Measurements from ENCODE around the gene NPAS2.
A peak's percentile ranks its signal among the peaks of the same experiment; 100 is the strongest.

NPAS2 gene

GRCh38 chr2:100818003-100818605 lies 1.8 kb upstream of the NPAS2 start:
- no peak for TF ChIP-seq JUND (IDR thresholded peaks at IDR 0.05; ENCODE audit: low read depth)
- in situ Hi-C loops (cut with HindIII; ENCODE audit: low pct_unique_long_range_greater_than_20kb, low sequenced_read_pairs), result no loop called here
- DNase-seq (ENCODE audit: low read depth in 1 of 2, low spot score in 1 of 2), result no peak

- in situ Hi-C loops (cut with HindIII; ENCODE audit: low pct_unique_long_range_greater_than_20kb, low sequenced_read_pairs), result no loop called here
- TF ChIP-seq JUND (IDR thresholded peaks at IDR 0.05; ENCODE audit: low read depth), result no peak
- peak; percentile 41 to 54 for DNase-seq (ENCODE audit: low read depth in 1 of 2, low spot score in 1 of 2)
These were observed 1.2 kb upstream of the NPAS2 start for GRCh38 chr2:100818606-100819369.

- no peak for DNase-seq (ENCODE audit: low read depth in 1 of 2, low spot score in 1 of 2)
- in situ Hi-C loops (cut with HindIII; ENCODE audit: low pct_unique_long_range_greater_than_20kb, low sequenced_read_pairs), result no loop called here
- no peak for TF ChIP-seq JUND (IDR thresholded peaks at IDR 0.05; ENCODE audit: low read depth)
These were observed 259 bp downstream of the NPAS2 start for GRCh38 chr2:100820273-100820522.

GRCh38 chr2:100820523-100821254 lies 750 bp downstream of the NPAS2 start:
- no peak for DNase-seq (ENCODE audit: low read depth in 1 of 2, low spot score in 1 of 2)
- no peak for TF ChIP-seq JUND (IDR thresholded peaks at IDR 0.05; ENCODE audit: low read depth)
- in situ Hi-C loops (cut with HindIII; ENCODE audit: low pct_unique_long_range_greater_than_20kb, low sequenced_read_pairs), result no loop called here

- TF ChIP-seq JUND (IDR thresholded peaks at IDR 0.05; ENCODE audit: low read depth), result no peak
- in situ Hi-C loops (cut with HindIII; ENCODE audit: low pct_unique_long_range_greater_than_20kb, low sequenced_read_pairs), result no loop called here
These were observed 1.4 kb downstream of the NPAS2 start for GRCh38 chr2:100821255-100821910.

GRCh38 chr2:100821911-100822265 lies 1.9 kb downstream of the NPAS2 start:
- DNase-seq (ENCODE audit: low read depth in 1 of 2, low spot score in 1 of 2), result no peak
- TF ChIP-seq JUND (IDR thresholded peaks at IDR 0.05; ENCODE audit: low read depth), result no peak
- in situ Hi-C loops (cut with HindIII; ENCODE audit: low pct_unique_long_range_greater_than_20kb, low sequenced_read_pairs), result no loop called here

More at GRCh38 chr2:100821255-100821910, 1.4 kb downstream of the NPAS2 start:
- no peak for DNase-seq (ENCODE audit: low read depth in 1 of 2, low spot score in 1 of 2)

GRCh38 chr2:100822587-100823248 lies 2.8 kb downstream of the NPAS2 start:
- no peak for DNase-seq (ENCODE audit: low read depth in 1 of 2, low spot score in 1 of 2)
- no peak for TF ChIP-seq JUND (IDR thresholded peaks at IDR 0.05; ENCODE audit: low read depth)
- in situ Hi-C loops (cut with HindIII; ENCODE audit: low pct_unique_long_range_greater_than_20kb, low sequenced_read_pairs), result no loop called here

- TF ChIP-seq JUND (IDR thresholded peaks at IDR 0.05; ENCODE audit: low read depth), result no peak
- in situ Hi-C loops (cut with HindIII; ENCODE audit: low pct_unique_long_range_greater_than_20kb, low sequenced_read_pairs), result no loop called here
- DNase-seq (ENCODE audit: low read depth in 1 of 2, low spot score in 1 of 2), result no peak
These were observed 3.9 kb downstream of the NPAS2 start for GRCh38 chr2:100823665-100824438.

GRCh38 chr2:100824842-100825241 lies 4.9 kb downstream of the NPAS2 start:
- no peak for DNase-seq (ENCODE audit: low read depth in 1 of 2, low spot score in 1 of 2)
- in situ Hi-C loops (cut with HindIII; ENCODE audit: low pct_unique_long_range_greater_than_20kb, low sequenced_read_pairs), result no loop called here
- TF ChIP-seq JUND (IDR thresholded peaks at IDR 0.05; ENCODE audit: low read depth), result no peak

GRCh38 chr2:100826494-100826893 lies 6.6 kb downstream of the NPAS2 start:
- no peak for DNase-seq (ENCODE audit: low read depth in 1 of 2, low spot score in 1 of 2)
- in situ Hi-C loops (cut with HindIII; ENCODE audit: low pct_unique_long_range_greater_than_20kb, low sequenced_read_pairs), result no loop called here
- TF ChIP-seq JUND (IDR thresholded peaks at IDR 0.05; ENCODE audit: low read depth), result no peak

- in situ Hi-C loops (cut with HindIII; ENCODE audit: low pct_unique_long_range_greater_than_20kb, low sequenced_read_pairs), result no loop called here
- no peak for DNase-seq (ENCODE audit: low read depth in 1 of 2, low spot score in 1 of 2)
- no peak for TF ChIP-seq JUND (IDR thresholded peaks at IDR 0.05; ENCODE audit: low read depth)
These were observed 11.3 kb downstream of the NPAS2 start for GRCh38 chr2:100831158-100831750.

Data from T47D (cell line).